GM12872 (cell line): ENCODE data around the gene POLE.

Experiments
- TF ChIP-seq, protein P1 (sequence below): IDR thresholded peaks from 3 replicates; pipeline ENCODE4 v1.5.1; 2011; ENCODE audit warnings: low read depth, mild to moderate bottlenecking, low read length, moderate library complexity; ENCODE audit not compliant: insufficient read depth

The POLE gene

GRCh38 chr12:132729541-132730320 is 42.6 kb upstream of the POLE start:
- TF ChIP-seq, protein P1, sequence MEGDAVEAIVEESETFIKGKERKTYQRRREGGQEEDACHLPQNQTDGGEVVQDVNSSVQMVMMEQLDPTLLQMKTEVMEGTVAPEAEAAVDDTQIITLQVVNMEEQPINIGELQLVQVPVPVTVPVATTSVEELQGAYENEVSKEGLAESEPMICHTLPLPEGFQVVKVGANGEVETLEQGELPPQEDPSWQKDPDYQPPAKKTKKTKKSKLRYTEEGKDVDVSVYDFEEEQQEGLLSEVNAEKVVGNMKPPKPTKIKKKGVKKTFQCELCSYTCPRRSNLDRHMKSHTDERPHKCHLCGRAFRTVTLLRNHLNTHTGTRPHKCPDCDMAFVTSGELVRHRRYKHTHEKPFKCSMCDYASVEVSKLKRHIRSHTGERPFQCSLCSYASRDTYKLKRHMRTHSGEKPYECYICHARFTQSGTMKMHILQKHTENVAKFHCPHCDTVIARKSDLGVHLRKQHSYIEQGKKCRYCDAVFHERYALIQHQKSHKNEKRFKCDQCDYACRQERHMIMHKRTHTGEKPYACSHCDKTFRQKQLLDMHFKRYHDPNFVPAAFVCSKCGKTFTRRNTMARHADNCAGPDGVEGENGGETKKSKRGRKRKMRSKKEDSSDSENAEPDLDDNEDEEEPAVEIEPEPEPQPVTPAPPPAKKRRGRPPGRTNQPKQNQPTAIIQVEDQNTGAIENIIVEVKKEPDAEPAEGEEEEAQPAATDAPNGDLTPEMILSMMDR, result no peak

GRCh38 chr12:132728502-132728901 is 41.4 kb upstream of the POLE start:
- TF ChIP-seq, protein P1, result no peak

DNA sequence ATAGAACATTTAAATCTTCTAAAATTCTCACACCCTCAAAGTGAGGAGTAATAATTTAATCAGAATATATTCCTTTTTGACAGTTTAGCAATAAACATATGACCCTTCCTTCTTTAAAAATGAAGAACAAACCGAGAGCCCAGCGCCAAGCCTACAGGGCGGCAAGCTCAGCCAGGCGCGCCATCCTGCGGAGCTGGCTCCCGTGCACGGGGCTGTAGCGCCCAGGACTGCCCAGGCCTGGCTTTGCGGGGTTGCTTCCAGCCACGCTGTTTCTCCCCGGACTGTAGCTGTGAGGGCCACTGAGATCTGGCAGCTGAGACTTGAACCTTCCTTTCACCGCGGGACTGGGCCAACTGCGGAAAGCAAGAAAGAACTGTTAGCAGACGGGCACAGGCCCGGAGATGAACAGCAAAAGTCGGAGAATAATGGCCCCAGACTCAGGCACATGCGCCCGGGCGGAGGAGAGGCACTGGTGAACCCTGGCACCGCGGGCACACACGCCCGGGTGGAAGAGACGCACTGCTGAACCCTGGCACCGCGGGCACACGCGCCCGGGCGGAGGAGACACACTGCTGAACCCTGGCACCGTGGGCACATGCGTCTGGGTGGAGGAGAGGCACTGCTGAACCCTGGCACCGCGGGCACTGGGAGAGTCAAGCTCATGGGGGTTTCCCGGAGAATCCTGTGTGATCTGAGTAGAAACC is 40.1 kb upstream of the POLE start:
- TF ChIP-seq, protein P1, result no peak

GRCh38 chr12:132726386-132726785 is 39.2 kb upstream of the POLE start:
- TF ChIP-seq, protein P1, result no peak

GRCh38 chr12:132724506-132725241 is 37.5 kb upstream of the POLE start:
- TF ChIP-seq, protein P1, result no peak

GRCh38 chr12:132723764-132724140 is 36.6 kb upstream of the POLE start:
- TF ChIP-seq, protein P1, result no peak
